ENCODE results near the gene CEACAM16.

CEACAM16 gene

DNA sequence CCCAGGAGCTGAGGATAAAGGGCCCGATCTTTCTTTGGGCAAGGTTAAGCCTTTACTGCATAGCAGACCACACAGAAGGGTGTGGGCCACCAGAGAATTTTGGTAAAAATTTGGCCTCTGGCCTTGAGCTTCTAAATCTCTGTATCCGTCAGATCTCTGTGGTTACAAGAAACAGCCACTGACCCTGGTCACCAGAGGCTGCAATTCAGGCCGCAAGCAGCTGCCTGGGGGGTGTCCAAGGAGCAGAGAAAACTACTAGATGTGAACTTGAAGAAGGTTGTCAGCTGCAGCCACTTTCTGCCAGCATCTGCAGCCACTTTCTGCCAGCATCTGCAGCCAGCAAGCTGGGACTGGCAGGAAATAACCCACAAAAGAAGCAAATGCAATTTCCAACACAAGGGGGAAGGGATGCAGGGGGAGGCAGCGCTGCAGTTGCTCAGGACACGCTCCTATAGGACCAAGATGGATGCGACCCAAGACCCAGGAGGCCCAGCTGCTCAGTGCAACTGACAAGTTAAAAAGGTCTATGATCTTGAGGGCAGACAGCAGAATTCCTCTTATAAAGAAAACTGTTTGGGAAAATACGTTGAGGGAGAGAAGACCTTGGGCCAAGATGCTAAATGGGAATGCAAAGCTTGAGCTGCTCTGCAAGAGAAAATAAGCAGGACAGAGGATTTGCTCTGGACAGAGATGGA, 36.1 kb upstream of the CEACAM16 start:
- Histone ChIP-seq H3K79me2 (ENCODE audit: control insufficient read depth, low read length) (no peaks in the 10 kb centered on the region), H3K4me1 (ENCODE audit: control insufficient read depth, low read length) (no peaks in the 10 kb centered on the region), H3K36me3 (ENCODE audit: control insufficient read depth, low read length) (no peaks in the 10 kb centered on the region), H3K9me3 (ENCODE audit: control insufficient read depth, insufficient read depth, low read length) (no peaks in the 10 kb centered on the region), H4K20me1 (ENCODE audit: control insufficient read depth, insufficient read depth, low read depth, low read length) (no peaks in the 10 kb centered on the region), H3K9me2 (replicated peaks; ENCODE audit: control insufficient read depth, low read length) (no peaks in the 10 kb centered on the region), H3K4me3 (ENCODE audit: low read length) (no peak overlapping the region), H3K27me3 (ENCODE audit: control insufficient read depth, low read length) (no peaks in the 10 kb centered on the region), H3F3A (ENCODE audit: control insufficient read depth, insufficient read depth) (no peaks in the 10 kb centered on the region), H3K27ac (ENCODE audit: low read depth, low read length) (no peak overlapping the region), H3K4me2 (ENCODE audit: low read length) (no peak overlapping the region)
- TF ChIP-seq CTCF (IDR thresholded peaks at IDR 0.05; ENCODE audit: low read depth, low read length, poor library complexity, severe bottlenecking) (no peak), EZH2phosphoT487 (IDR thresholded peaks at IDR 0.05; ENCODE audit: borderline replicate concordance, low read length) (no peak)

DNA sequence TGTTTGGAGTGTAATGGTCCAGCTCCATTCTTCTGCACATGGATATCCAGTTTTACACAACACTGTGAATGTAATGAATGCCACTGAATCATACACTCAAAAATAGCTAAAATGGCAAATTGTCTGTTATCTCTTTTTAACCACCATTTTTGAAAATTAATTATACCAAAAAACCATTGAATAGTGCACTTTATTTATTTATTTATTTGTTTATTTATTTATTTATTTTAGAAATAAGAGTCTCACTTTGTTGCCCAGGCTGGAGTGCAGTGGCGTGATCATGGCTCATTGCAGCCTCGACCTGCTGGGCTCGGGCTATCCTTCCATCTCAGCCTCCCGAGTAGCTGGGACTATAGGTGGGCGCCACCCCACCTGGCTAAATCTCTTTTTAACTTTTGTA, 35.0 kb upstream of the CEACAM16 start:
- Histone ChIP-seq H3K4me3 (ENCODE audit: low read length) (no peak overlapping the region), H3F3A (ENCODE audit: control insufficient read depth, insufficient read depth) (no peaks in the 10 kb centered on the region), H3K4me2 (ENCODE audit: low read length) (no peak overlapping the region), H3K27me3 (ENCODE audit: control insufficient read depth, low read length) (no peaks in the 10 kb centered on the region), H3K79me2 (ENCODE audit: control insufficient read depth, low read length) (no peaks in the 10 kb centered on the region), H3K36me3 (ENCODE audit: control insufficient read depth, low read length) (no peaks in the 10 kb centered on the region), H3K9me3 (ENCODE audit: control insufficient read depth, insufficient read depth, low read length) (no peaks in the 10 kb centered on the region), H3K27ac (ENCODE audit: low read depth, low read length) (no peak overlapping the region), H4K20me1 (ENCODE audit: control insufficient read depth, insufficient read depth, low read depth, low read length) (no peaks in the 10 kb centered on the region), H3K4me1 (ENCODE audit: control insufficient read depth, low read length) (no peaks in the 10 kb centered on the region), H3K9me2 (replicated peaks; ENCODE audit: control insufficient read depth, low read length) (no peaks in the 10 kb centered on the region)
- TF ChIP-seq EZH2phosphoT487 (IDR thresholded peaks at IDR 0.05; ENCODE audit: borderline replicate concordance, low read length) (no peak), CTCF (IDR thresholded peaks at IDR 0.05; ENCODE audit: low read depth, low read length, poor library complexity, severe bottlenecking) (no peak)

DNA sequence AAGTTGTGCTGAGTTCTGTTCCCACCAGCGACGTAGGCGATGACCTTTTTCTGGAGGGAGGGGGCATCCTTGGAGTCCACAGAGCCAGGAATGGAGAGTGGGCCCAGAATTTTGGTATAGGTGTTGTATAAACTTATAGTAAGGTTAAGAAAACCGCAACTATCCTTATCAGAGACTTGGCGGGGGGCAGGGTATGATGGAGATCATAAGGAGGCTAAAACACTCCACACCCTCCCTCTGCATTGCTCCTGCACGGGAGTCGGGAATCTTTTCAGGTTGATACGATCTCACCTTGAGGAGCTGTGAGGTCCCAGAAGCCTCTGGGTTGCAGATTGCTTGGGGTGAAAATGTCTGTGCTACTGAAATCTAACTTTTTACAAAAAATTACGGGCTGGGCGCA, 34.0 kb upstream of the CEACAM16 start:
- no peaks in the 10 kb centered on the region for H3K36me3 ChIP-seq (ENCODE audit: control insufficient read depth, low read length)
- no peak overlapping the region for H3K27ac ChIP-seq (ENCODE audit: low read depth, low read length)
- no peaks in the 10 kb centered on the region for H3K9me3 ChIP-seq (ENCODE audit: control insufficient read depth, insufficient read depth, low read length)
- H3K4me1 ChIP-seq (ENCODE audit: control insufficient read depth, low read length) = no peaks in the 10 kb centered on the region
- no peaks in the 10 kb centered on the region for H3K79me2 ChIP-seq (ENCODE audit: control insufficient read depth, low read length)
- no peak overlapping the region for H3K4me3 ChIP-seq (ENCODE audit: low read length)
- no peaks in the 10 kb centered on the region for H3K9me2 ChIP-seq (replicated peaks; ENCODE audit: control insufficient read depth, low read length)
- no peaks in the 10 kb centered on the region for H4K20me1 ChIP-seq (ENCODE audit: control insufficient read depth, insufficient read depth, low read depth, low read length)
- H3F3A ChIP-seq (ENCODE audit: control insufficient read depth, insufficient read depth) = no peaks in the 10 kb centered on the region
- TF ChIP-seq CTCF (IDR thresholded peaks at IDR 0.05; ENCODE audit: low read depth, low read length, poor library complexity, severe bottlenecking) (no peak), EZH2phosphoT487 (IDR thresholded peaks at IDR 0.05; ENCODE audit: borderline replicate concordance, low read length) (no peak)
- no peaks in the 10 kb centered on the region for H3K27me3 ChIP-seq (ENCODE audit: control insufficient read depth, low read length)
- no peak overlapping the region for H3K4me2 ChIP-seq (ENCODE audit: low read length)
